Gastroesophageal sphincter (tissue), 4 donors: ENCODE measurements around the gene NCKAP5. TPM values are rescaled to one million over a fixed set of nuclear protein-coding genes. Genes with fewer than 3 reads are reported as not detected.
A peak's percentile ranks its signal among the peaks of the same experiment; 100 is the strongest.

Source experiments
- ATAC-seq: fragments of 150-250 bp; one replicate; pipeline ENCODE4 v1.9.1; 2016; ENCODE audit warnings: mild to moderate bottlenecking, moderate library complexity
- H3K27ac ChIP-seq, 4 donors: fragments of 200-600 bp; sonication (generic) in 3 of 4; 1 replicate in 3 of 4; 2 replicates in 1 of 4; pipeline ENCODE4 v1.5.1; 2016 to 2019
- H3K27me3 ChIP-seq: fragments of 200-600 bp; sonication (generic); one replicate; pipeline ENCODE4 v1.5.1; 2019
- H3K36me3 ChIP-seq, 2 donors: fragments of 200-600 bp; sonication (generic); one replicate each; pipeline ENCODE4 v1.5.1; 2019; ENCODE audit warnings: control low read depth in 1 of 2
- H3K4me1 ChIP-seq, 3 donors: fragments of 200-600 bp; sonication (generic); 1 replicate in 2 of 3; 2 replicates in 1 of 3; pipeline ENCODE4 v1.5.1; 2016 to 2019; ENCODE audit warnings: control low read depth in 2 of 3
- H3K4me3 ChIP-seq, 2 donors: fragments of 200-600 bp; sonication (generic); one replicate each; pipeline ENCODE4 v1.5.1; 2019; ENCODE audit warnings: mild to moderate bottlenecking in 1 of 2, moderate library complexity in 1 of 2
- H3K9me3 ChIP-seq, 3 donors: fragments of 200-600 bp; sonication (generic); one replicate each; pipeline ENCODE4 v1.5.1; 2017 to 2019; ENCODE audit warnings: control low read depth in 2 of 3
- CTCF ChIP-seq, 4 experiments: fragments of 200-600 bp in 2 of 4; fragments of 450-650 bp in 2 of 4; sonication (generic) in 1 of 4; IDR thresholded peaks; one replicate each; pipeline ENCODE4 v1.5.1; 2017 to 2019; ENCODE audit warnings: antibody characterized with exemption in 4 of 4, mild to moderate bottlenecking in 2 of 4, moderate library complexity in 2 of 4
- EP300 ChIP-seq: sonication (generic); formaldehyde crosslinking; IDR thresholded peaks from one replicate; pipeline ENCODE4 v1.6.1; 2017; ENCODE audit warnings: antibody characterized with exemption, mild to moderate bottlenecking
- POLR2A ChIP-seq, 2 donors: fragments of 450-650 bp; IDR thresholded peaks; one replicate each; pipeline ENCODE4 v1.6.1; 2017; ENCODE audit warnings: antibody characterized with exemption in 2 of 2, mild to moderate bottlenecking in 2 of 2, moderate library complexity in 1 of 2
- POLR2AphosphoS5 ChIP-seq: sonication (generic); formaldehyde crosslinking; IDR thresholded peaks from one replicate; pipeline ENCODE4 v1.6.1; 2017; ENCODE audit warnings: antibody characterized with exemption
- WGBS, 2 donors: methylation state at CpG; one replicate each; pipeline ENCODE4 v1.1.5; 2018; ENCODE audit warnings: low coverage in 1 of 2; 5-methylcytosine and 5-hydroxymethylcytosine counted together
- total RNA-seq, 4 donors: library from RNA; depleted of rRNA; stranded (reverse); fragments of >200 nt; gene quantifications; one replicate each; pipeline ENCODE4 v1.1.0, GENCODE V29; 2016

NCKAP5 gene
- total RNA-seq, 4 donors from 2014 or later: 0.16 to 0.57 (median 0.33) TPM

- ATAC-seq: no peak
- Histone ChIP-seq H3K27me3 (peaks cover 16% of the 10 kb centered on the region), H3K9me3 (no peaks in the 10 kb centered on the region), H3K4me1 (peaks cover 0 to 12% (median 0%) of the 10 kb centered on the region in 3 donors), H3K27ac (no peak overlapping the region), H3K4me3 (no peak overlapping the region), H3K36me3 (no peaks in the 10 kb centered on the region)
- TF ChIP-seq POLR2AphosphoS5 (no peak), EP300 (no peak), CTCF (IDR thresholded peaks at IDR 0.05) (no peak)
- 49 to 52% methylated on average over 2 of the region's 2 CpGs for WGBS, 2 donors
Measured at GRCh38 chr2:132937629-132938028, 630.6 kb downstream of the NCKAP5 start.

- no peak for TF ChIP-seq CTCF (IDR thresholded peaks at IDR 0.05)
- no peak for TF ChIP-seq EP300
- TF ChIP-seq POLR2AphosphoS5: no peak
- no peak for TF ChIP-seq POLR2A (IDR thresholded peaks at IDR 0.05)
- peaks cover 16% of the 10 kb centered on the region for H3K27me3 ChIP-seq
- no peaks in the 10 kb centered on the region for H3K9me3 ChIP-seq
- H3K4me1 ChIP-seq: peaks cover 0 to 12% (median 0%) of the 10 kb centered on the region in 3 donors
- WGBS, 2 donors: 86% methylated on average over 1 of the region's 1 CpG; no CpG with 5 or more reads in 1 of the 2 donors
- no peak overlapping the region for H3K4me3 ChIP-seq
- H3K27ac ChIP-seq: no peak overlapping the region
- no peak for ATAC-seq
- no peaks in the 10 kb centered on the region for H3K36me3 ChIP-seq
Measured at GRCh38 chr2:132936791-132937190, 631.5 kb downstream of the NCKAP5 start.

GRCh38 chr2:132936261-132936660, 632.0 kb downstream of the NCKAP5 start:
- Histone ChIP-seq H3K9me3 (no peaks in the 10 kb centered on the region), H3K27ac (no peak overlapping the region), H3K4me3 (no peak overlapping the region), H3K27me3 (peaks cover 16% of the 10 kb centered on the region), H3K4me1 (peaks cover 0 to 12% (median 0%) of the 10 kb centered on the region in 3 donors), H3K36me3 (no peaks in the 10 kb centered on the region)
- WGBS, 2 donors: 38 to 45% methylated on average over 1 of the region's 1 CpG
- TF ChIP-seq EP300 (no peak), CTCF (IDR thresholded peaks at IDR 0.05) (no peak), POLR2AphosphoS5 (no peak), POLR2A (IDR thresholded peaks at IDR 0.05) (no peak)
- no peak for ATAC-seq

DNA sequence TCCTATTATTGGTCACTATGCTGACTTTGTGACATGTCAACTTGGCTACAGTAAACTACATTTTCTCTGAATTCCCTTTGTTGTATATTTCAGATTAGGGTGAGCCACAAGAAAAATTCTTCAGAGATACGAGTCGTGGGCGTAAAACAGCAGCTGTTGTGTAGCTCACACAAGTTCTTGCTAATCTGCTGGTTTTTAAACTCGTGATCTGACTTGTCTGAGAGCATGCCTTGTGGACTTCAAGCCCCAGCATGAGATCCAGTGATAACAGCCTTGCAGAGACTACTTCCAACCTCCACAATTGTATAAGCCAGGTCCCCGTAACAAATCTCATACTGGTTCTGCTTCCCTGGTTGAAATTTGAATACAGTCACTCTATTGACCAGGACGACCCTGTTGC, 638.5 kb downstream of the NCKAP5 start:
- 75 to 76% methylated on average over 4 to 6 of the region's 6 CpGs for WGBS, 2 donors
- ATAC-seq: no peak
- H3K9me3 ChIP-seq: no peaks in the 10 kb centered on the region
- H3K36me3 ChIP-seq: no peaks in the 10 kb centered on the region
- H3K27me3 ChIP-seq: peaks cover 17% of the 10 kb centered on the region
- no peak overlapping the region for H3K4me3 ChIP-seq
- no peak overlapping the region for H3K27ac ChIP-seq
- TF ChIP-seq POLR2AphosphoS5 (no peak), EP300 (no peak), CTCF (IDR thresholded peaks at IDR 0.05) (no peak), POLR2A (IDR thresholded peaks at IDR 0.05) (no peak)
- H3K4me1 ChIP-seq: no peaks in the 10 kb centered on the region

GRCh38 chr2:132923787-132924186, 644.5 kb downstream of the NCKAP5 start:
- Histone ChIP-seq H3K27me3 (no peaks in the 10 kb centered on the region), H3K4me3 (no peak overlapping the region), H3K9me3 (no peaks in the 10 kb centered on the region), H3K36me3 (no peaks in the 10 kb centered on the region), H3K4me1 (peaks cover 0 to 6% (median 3%) of the 10 kb centered on the region in 3 donors), H3K27ac (no peak overlapping the region)
- TF ChIP-seq POLR2AphosphoS5 (peak; percentile 23), EP300 (no peak), CTCF (IDR thresholded peaks at IDR 0.05) (no peak), POLR2A (IDR thresholded peaks at IDR 0.05) (no peak)
- peak; percentile 25 for ATAC-seq
- 20 to 30% methylated on average over 2 to 3 of the region's 3 CpGs for whole genome bisulfite sequencing, 2 donors
